C4-2B (cell line): ENCODE measurements around the gene SORBS2.

Experiments used
- CTCF ChIP-seq: fragments of 450-650 bp; conservative IDR thresholded peaks from 2 replicates; pipeline ENCODE4 v1.5.1; 2017; ENCODE audit warnings: mild to moderate bottlenecking
- ZFX ChIP-seq: fragments of 450-650 bp; IDR thresholded peaks from 2 replicates; pipeline ENCODE4 v1.6.1; 2017

- TF ChIP-seq CTCF (no peak), ZFX (no peak)
These were observed 39.5 kb downstream of the SORBS2 start for GRCh38 chr4:185772391-185773093.
